Measurements from ENCODE around the gene CNTN3.

CNTN3 gene

DNA sequence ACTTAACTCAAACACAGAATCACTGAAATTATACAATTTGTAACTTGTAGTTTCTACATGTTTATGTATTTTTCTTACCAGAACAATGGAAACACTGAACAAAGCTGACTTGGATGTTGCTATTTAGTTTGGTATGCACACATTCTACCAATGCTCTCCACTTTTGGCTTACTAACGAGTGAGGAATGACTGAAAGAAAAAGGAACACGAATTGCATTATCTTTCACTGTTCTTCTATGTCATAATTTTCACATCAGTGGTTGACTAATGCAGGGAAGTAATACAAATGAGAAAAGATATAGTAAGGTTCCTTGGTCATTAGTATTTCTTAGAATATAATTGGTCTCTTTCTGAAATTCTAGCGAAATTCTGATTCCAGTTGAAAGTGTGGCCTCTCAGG, 9.8 kb upstream of the CNTN3 start:
- no peaks in the 10 kb centered on the region for H3K27me3 Mint-ChIP-seq
- H3K27ac Mint-ChIP-seq, result no peak overlapping the region
- no peak for ATAC-seq

DNA sequence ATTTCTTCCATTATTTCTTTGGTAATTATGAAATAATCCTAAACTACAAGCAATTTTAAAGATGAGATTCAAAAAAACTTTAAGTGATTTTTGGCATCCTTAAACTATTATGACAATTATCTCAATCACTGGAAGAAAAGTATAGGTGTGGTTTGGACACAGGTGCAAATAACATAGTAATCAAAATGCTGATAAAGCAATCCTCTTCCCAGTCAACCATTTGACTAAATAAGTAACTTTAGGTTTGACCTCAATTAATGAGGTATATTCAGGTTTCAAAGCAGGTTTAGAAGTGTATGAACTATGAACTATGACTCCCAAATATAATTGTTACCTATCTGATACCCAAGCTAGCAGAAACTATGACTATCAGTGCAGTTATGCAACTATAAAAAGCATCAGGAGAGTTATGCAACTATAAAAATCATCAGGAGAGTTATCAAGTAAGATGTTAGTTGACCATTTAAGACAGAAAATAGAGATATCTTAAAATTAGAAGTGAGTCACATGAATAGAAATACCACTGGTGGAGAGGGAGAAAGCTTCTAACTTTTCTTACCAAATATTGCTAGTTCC, 8.9 kb upstream of the CNTN3 start:
- no peak overlapping the region for H3K27ac Mint-ChIP-seq
- H3K27me3 Mint-ChIP-seq, result no peaks in the 10 kb centered on the region
- H3K4me3 Mint-ChIP-seq, result no peak overlapping the region
- DNase-seq (no peak), ATAC-seq (no peak)
- no peaks in the 10 kb centered on the region for H3K4me1 Mint-ChIP-seq
- peaks cover 0 to 5% of the 10 kb centered on the region in 2 donors for H3K9me3 Mint-ChIP-seq

More for the DNA sequence above, 9.8 kb upstream of the CNTN3 start:
- Mint-ChIP-seq H3K9me3 (peaks cover 0 to 11% of the 10 kb centered on the region in 2 donors), H3K4me3 (no peak overlapping the region), H3K4me1 (no peaks in the 10 kb centered on the region)
- DNase-seq, result no peak

DNA sequence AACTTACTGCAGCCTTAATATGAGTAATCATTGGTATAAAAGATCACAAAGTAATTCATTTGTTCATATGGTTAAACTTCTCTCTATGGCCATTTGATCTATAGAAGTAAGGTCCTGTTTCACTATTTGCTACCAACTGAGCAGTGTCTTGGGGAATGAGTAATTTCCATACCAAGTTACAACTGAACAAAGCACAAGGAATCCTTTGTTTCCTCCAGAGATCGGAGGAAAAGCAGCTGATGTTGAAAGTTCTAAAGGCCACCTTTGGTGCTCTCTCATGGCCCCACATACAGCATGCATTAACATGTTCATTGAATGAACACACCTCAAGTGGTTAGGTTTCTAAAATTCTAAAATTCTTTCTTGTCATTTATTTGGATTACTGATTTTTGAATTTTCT, 7.1 kb upstream of the CNTN3 start:
- Mint-ChIP-seq H3K9me3 (no peaks in the 10 kb centered on the region), H3K4me1 (no peaks in the 10 kb centered on the region), H3K27me3 (no peaks in the 10 kb centered on the region), H3K27ac (no peak overlapping the region), H3K4me3 (no peak overlapping the region)
- DNase-seq, result no peak
- ATAC-seq, result no peak

DNA sequence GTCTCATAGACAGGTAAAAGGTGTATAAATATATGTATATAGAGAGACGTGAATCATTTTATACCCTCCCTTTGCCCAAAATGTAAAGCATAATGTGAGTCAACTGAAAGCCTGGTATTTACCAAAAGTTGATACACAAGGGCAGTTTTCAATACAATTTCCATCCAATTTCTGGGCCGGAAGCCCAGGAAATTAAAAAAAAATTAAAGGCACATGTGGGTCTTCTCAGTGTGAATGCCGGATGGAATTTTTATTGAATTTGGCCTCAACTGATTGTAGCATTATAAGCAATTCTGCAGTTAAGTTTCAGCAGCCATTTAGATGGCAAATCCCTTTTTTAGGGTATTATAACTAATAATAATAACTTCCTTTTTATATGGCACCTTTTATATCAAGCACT, 3.3 kb upstream of the CNTN3 start:
- Mint-ChIP-seq H3K4me3 (no peak overlapping the region), H3K4me1 (no peaks in the 10 kb centered on the region)

GRCh38 chr3:74613521-74614106, 845 bp downstream of the CNTN3 start:
- no peak for DNase-seq
- ATAC-seq, result no peak
- H3K27me3 Mint-ChIP-seq, result peaks cover 22% of the 10 kb centered on the region
- no peak overlapping the region for H3K4me3 Mint-ChIP-seq
- H3K27ac Mint-ChIP-seq, result no peak overlapping the region
- H3K9me3 Mint-ChIP-seq, result peaks cover 8 to 15% of the 10 kb centered on the region in 2 donors
- no peaks in the 10 kb centered on the region for H3K4me1 Mint-ChIP-seq

More for the DNA sequence above, 3.3 kb upstream of the CNTN3 start:
- ATAC-seq (no peak), DNase-seq (no peak)
- Mint-ChIP-seq H3K27me3 (peaks cover 17% of the 10 kb centered on the region), H3K27ac (no peak overlapping the region), H3K9me3 (peaks cover 0 to 6% of the 10 kb centered on the region in 2 donors)

DNA sequence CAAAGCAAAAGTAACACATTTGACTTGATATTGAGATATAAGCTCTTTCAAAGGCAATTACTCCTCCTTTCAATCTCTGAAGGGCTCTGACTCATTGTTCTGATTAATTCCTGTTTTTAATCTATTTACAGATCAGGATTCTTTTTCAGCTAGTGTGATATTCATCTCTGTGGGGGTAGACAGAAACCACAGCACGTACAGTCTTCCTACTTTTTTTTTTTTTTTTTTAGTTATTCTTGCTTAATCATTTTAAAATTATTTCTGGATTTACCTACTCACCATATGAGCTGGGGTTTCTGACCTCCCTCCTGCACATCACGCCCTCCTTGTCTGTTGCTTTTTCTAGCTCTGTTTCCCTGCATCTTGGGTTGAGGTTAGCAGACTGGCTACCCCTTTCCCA, 1.4 kb downstream of the CNTN3 start:
- Mint-ChIP-seq H3K4me1 (no peaks in the 10 kb centered on the region), H3K27me3 (peaks cover 22% of the 10 kb centered on the region), H3K4me3 (no peak overlapping the region), H3K9me3 (peaks cover 10 to 15% of the 10 kb centered on the region in 2 donors), H3K27ac (no peak overlapping the region)
- ATAC-seq (no peak), DNase-seq (no peak)

DNA sequence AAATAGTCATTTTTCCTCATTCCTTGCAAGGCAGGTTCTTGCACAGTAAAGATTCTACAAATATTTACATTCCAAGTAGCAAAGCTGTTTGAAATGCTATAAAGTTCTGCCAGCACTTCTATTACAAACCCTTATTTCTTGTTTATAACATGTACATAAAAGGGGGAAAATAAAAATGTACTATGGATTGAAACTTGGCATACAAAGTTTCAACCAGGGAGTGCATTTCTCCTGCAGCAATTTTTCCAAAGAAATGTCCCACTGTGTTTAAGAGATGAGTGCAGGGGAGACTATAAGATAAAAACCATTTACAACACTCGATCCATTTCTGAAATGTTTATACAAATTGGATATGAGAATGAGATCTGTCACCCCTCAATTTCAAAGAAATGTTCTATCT, 3.3 kb downstream of the CNTN3 start:
- H3K4me3 Mint-ChIP-seq, result no peak overlapping the region
- ATAC-seq (no peak), DNase-seq (no peak)
- H3K9me3 Mint-ChIP-seq, result peaks cover 10 to 15% of the 10 kb centered on the region in 2 donors
- peaks cover 22% of the 10 kb centered on the region for H3K27me3 Mint-ChIP-seq
- H3K4me1 Mint-ChIP-seq, result no peaks in the 10 kb centered on the region
- no peak overlapping the region for H3K27ac Mint-ChIP-seq

GRCh38 chr3:74607803-74608202, 6.7 kb downstream of the CNTN3 start:
- no peak for ATAC-seq
- H3K4me1 Mint-ChIP-seq, result no peaks in the 10 kb centered on the region
- H3K27me3 Mint-ChIP-seq, result peaks cover 5% of the 10 kb centered on the region
- H3K27ac Mint-ChIP-seq, result no peak overlapping the region
- H3K9me3 Mint-ChIP-seq, result peaks cover 13 to 19% of the 10 kb centered on the region in 2 donors
- DNase-seq, result no peak
- no peak overlapping the region for H3K4me3 Mint-ChIP-seq

- Mint-ChIP-seq H3K27ac (no peak overlapping the region), H3K4me3 (no peak overlapping the region), H3K9me3 (peaks cover 10 to 19% of the 10 kb centered on the region in 2 donors), H3K4me1 (no peaks in the 10 kb centered on the region), H3K27me3 (no peaks in the 10 kb centered on the region)
- ATAC-seq (no peak), DNase-seq (no peak)
Measured at GRCh38 chr3:74606996-74607395, 7.5 kb downstream of the CNTN3 start.

GRCh38 chr3:74605437-74605836, 9.0 kb downstream of the CNTN3 start:
- Mint-ChIP-seq H3K27ac (no peak overlapping the region), H3K27me3 (no peaks in the 10 kb centered on the region), H3K9me3 (peaks cover 15 to 26% of the 10 kb centered on the region in 2 donors), H3K4me1 (no peaks in the 10 kb centered on the region), H3K4me3 (no peak overlapping the region)
- ATAC-seq (no peak), DNase-seq (no peak)

GRCh38 chr3:74603292-74603691, 11.2 kb downstream of the CNTN3 start:
- DNase-seq, result no peak
- Mint-ChIP-seq H3K9me3 (peaks cover 14 to 31% of the 10 kb centered on the region in 2 donors), H3K4me1 (no peaks in the 10 kb centered on the region), H3K27ac (no peak overlapping the region), H3K27me3 (no peaks in the 10 kb centered on the region), H3K4me3 (no peak overlapping the region)
- no peak for ATAC-seq

DNA sequence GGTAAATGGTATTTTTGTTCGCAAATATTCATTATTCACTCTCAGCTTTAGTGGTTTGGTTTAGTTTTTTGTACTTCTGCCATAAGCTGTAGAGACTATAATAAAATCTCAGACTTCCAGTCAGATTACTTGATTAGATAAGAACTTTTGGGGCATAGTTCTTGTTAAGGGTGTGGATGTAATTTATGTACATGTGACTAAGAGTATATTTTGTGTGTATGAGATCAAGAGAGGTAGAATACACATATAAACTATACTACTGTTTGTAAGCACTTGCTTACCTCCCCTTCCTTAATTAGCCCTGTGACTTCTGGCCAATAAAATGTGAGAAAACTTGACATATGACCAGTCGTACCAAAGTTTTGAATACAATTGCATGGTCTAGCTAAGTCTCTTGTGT, 12.0 kb downstream of the CNTN3 start:
- no peaks in the 10 kb centered on the region for H3K4me1 Mint-ChIP-seq
- H3K27me3 Mint-ChIP-seq, result no peaks in the 10 kb centered on the region
- DNase-seq (no peak), ATAC-seq (no peak)
- H3K9me3 Mint-ChIP-seq, result peaks cover 14 to 31% of the 10 kb centered on the region in 2 donors
- no peak overlapping the region for H3K4me3 Mint-ChIP-seq
- no peak overlapping the region for H3K27ac Mint-ChIP-seq

DNA sequence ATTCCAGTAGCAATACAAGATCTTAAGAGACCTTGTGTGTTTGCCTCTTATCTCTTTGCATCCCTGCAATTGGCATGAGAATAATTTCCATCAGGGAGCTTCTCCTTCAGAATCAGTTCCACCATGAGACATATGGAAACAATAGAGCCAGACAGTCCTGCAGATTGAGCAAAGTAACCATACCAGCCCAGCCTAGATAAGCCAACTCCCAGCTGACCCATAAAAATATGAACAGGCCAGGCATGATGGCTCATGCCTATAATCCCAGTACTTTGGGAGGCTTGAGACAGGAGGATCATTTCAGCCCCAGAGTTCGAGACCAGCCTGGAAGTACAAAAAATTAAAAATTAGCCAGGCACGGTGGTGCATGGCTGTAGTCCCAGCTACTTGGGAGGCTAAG, 12.7 kb downstream of the CNTN3 start:
- peaks cover 14 to 31% of the 10 kb centered on the region in 2 donors for H3K9me3 Mint-ChIP-seq
- H3K27ac Mint-ChIP-seq, result no peak overlapping the region
- no peaks in the 10 kb centered on the region for H3K4me1 Mint-ChIP-seq
- DNase-seq (no peak), ATAC-seq (no peak)
- H3K27me3 Mint-ChIP-seq, result no peaks in the 10 kb centered on the region
- no peak overlapping the region for H3K4me3 Mint-ChIP-seq

GRCh38 chr3:74599564-74599963, 14.9 kb downstream of the CNTN3 start:
- H3K27me3 Mint-ChIP-seq, result no peaks in the 10 kb centered on the region
- no peak overlapping the region for H3K27ac Mint-ChIP-seq
- peaks cover 14 to 31% of the 10 kb centered on the region in 2 donors for H3K9me3 Mint-ChIP-seq
- no peak overlapping the region for H3K4me3 Mint-ChIP-seq
- DNase-seq (no peak), ATAC-seq (no peak)
- no peaks in the 10 kb centered on the region for H3K4me1 Mint-ChIP-seq

- DNase-seq (no peak), ATAC-seq (no peak)
- H3K27me3 Mint-ChIP-seq, result no peaks in the 10 kb centered on the region
- H3K4me1 Mint-ChIP-seq, result no peaks in the 10 kb centered on the region
- no peak overlapping the region for H3K27ac Mint-ChIP-seq
- no peak overlapping the region for H3K4me3 Mint-ChIP-seq
- peaks cover 12 to 15% of the 10 kb centered on the region in 2 donors for H3K9me3 Mint-ChIP-seq
Measured at GRCh38 chr3:74593152-74593551, 21.3 kb downstream of the CNTN3 start.

DNA sequence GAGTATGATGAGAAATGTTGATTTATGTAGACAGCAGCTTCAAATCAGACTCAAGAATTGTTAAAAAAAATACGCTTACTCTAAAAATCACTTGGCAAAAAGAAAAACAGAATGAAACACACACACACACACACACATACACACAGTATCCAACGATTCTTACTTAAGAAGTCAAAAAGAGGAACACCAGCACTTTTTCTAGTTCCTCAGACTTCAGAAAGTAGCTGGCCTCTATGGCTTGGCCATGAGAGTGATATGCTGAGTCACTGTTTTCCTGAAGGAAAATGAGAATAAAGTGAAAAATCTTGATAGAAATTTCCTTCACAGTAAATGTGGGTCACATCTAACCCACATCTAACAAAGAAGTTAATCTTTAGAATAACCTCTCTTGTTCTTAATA, 22.1 kb downstream of the CNTN3 start:
- Mint-ChIP-seq H3K27me3 (no peaks in the 10 kb centered on the region), H3K9me3 (peaks cover 12 to 15% of the 10 kb centered on the region in 2 donors), H3K27ac (no peak overlapping the region), H3K4me3 (no peak overlapping the region), H3K4me1 (no peaks in the 10 kb centered on the region)
- no peak for ATAC-seq
- no peak for DNase-seq

GRCh38 chr3:74591946-74592345, 22.5 kb downstream of the CNTN3 start:
- peaks cover 12 to 15% of the 10 kb centered on the region in 2 donors for H3K9me3 Mint-ChIP-seq
- H3K4me3 Mint-ChIP-seq, result no peak overlapping the region
- no peak overlapping the region for H3K27ac Mint-ChIP-seq
- no peaks in the 10 kb centered on the region for H3K4me1 Mint-ChIP-seq
- no peaks in the 10 kb centered on the region for H3K27me3 Mint-ChIP-seq
- no peak for ATAC-seq
- no peak for DNase-seq

All from stimulated activated naive CD8-positive, alpha-beta T cell treated with anti-CD3 and anti-CD28 coated beads, Interleukin-15, amount 100 ng/mL, for 72 hours (primary cell).